CD14-positive monocyte (primary cell): ENCODE data around the gene DCPS. TPM values are rescaled to one million over a fixed set of nuclear protein-coding genes. Genes with fewer than 3 reads are reported as not detected.
A peak's percentile ranks its signal among the peaks of the same experiment; 100 is the strongest.

Experiments used
- DNase-seq, 3 donors: peaks; one replicate each; pipeline ENCODE4 v3.0.0-alpha.2; 2011 to 2022
- H2AFZ ChIP-seq: 2 replicates; pipeline ENCODE4 v1.6.0; 2012; ENCODE audit warnings: mild to moderate bottlenecking, low read depth, low read length, inconsistent platforms; ENCODE audit not compliant: insufficient read depth, poor library complexity, severe bottlenecking
- H3K27ac ChIP-seq, 2 donors: 1 replicate in 1 of 2; 2 replicates in 1 of 2; pipeline ENCODE4 v1.5.1; 2012 to 2013; ENCODE audit warnings: low read length in 2 of 2, control low read depth in 1 of 2, inconsistent platforms in 1 of 2, low read depth in 1 of 2, mild to moderate bottlenecking in 1 of 2
- H3K27me3 ChIP-seq, 2 donors: one replicate each; pipeline versions ENCODE4 v1.6.0 to v1.6.1; 2011 to 2013; ENCODE audit warnings: low read length in 2 of 2; ENCODE audit not compliant: control insufficient read depth in 2 of 2, insufficient read depth in 2 of 2
- H3K36me3 ChIP-seq, 2 donors: replicated peaks in 1 of 2; 1 replicate in 1 of 2; 2 replicates in 1 of 2; pipeline versions ENCODE4 v1.5.1 to v1.6.1; 2012 to 2013; ENCODE audit warnings: low read length in 2 of 2, control low read depth in 1 of 2, inconsistent platforms in 1 of 2, mild to moderate bottlenecking in 1 of 2; ENCODE audit not compliant: insufficient read depth in 2 of 2, control insufficient read depth in 1 of 2
- H3K4me1 ChIP-seq, 2 donors: 1 replicate in 1 of 2; 2 replicates in 1 of 2; pipeline versions ENCODE4 v1.5.1 to v1.6.1; 2012 to 2013; ENCODE audit warnings: low read length in 2 of 2, control low read depth in 1 of 2, inconsistent platforms in 1 of 2, mild to moderate bottlenecking in 1 of 2, moderate library complexity in 1 of 2; ENCODE audit not compliant: insufficient read depth in 2 of 2, control insufficient read depth in 1 of 2
- H3K4me2 ChIP-seq: replicated peaks from 2 replicates; pipeline ENCODE3; 2012; ENCODE audit warnings: low read length, moderate library complexity, mild to moderate bottlenecking; ENCODE audit not compliant: poor library complexity, severe bottlenecking; ENCODE audit errors: extremely low read depth
- H3K4me3 ChIP-seq, 3 experiments: fragments of 200-600 bp in 1 of 3; sonication (generic) in 1 of 3; replicated peaks in 1 of 3; 1 replicate in 2 of 3; 2 replicates in 1 of 3; pipeline ENCODE4 v1.5.1; 2011 to 2013; ENCODE audit warnings: low read length in 3 of 3, mild to moderate bottlenecking in 3 of 3, control low read depth in 2 of 3, low read depth in 2 of 3, inconsistent platforms in 1 of 3, moderate library complexity in 1 of 3
- H3K79me2 ChIP-seq: 2 replicates; pipeline ENCODE4 v1.6.0; 2012; ENCODE audit warnings: mild to moderate bottlenecking, control low read depth, inconsistent platforms, low read length, moderate library complexity; ENCODE audit not compliant: insufficient read depth
- H3K9ac ChIP-seq: 2 replicates; pipeline ENCODE4 v1.6.0; 2017; ENCODE audit warnings: low read length, mild to moderate bottlenecking; ENCODE audit not compliant: insufficient read depth, poor library complexity, severe bottlenecking
- H3K9me3 ChIP-seq, 2 donors: replicated peaks in 1 of 2; 1 replicate in 1 of 2; 2 replicates in 1 of 2; pipeline versions ENCODE4 v1.5.1 to v1.6.1; 2012 to 2013; ENCODE audit warnings: low read length in 2 of 2, control low read depth in 1 of 2; ENCODE audit not compliant: control insufficient read depth in 1 of 2, insufficient read depth in 1 of 2
- H4K20me1 ChIP-seq: 2 replicates; pipeline ENCODE4 v1.6.0; 2012; ENCODE audit warnings: mild to moderate bottlenecking, low read length, control low read depth, moderate library complexity; ENCODE audit not compliant: insufficient read depth
- H3K27ac Mint-ChIP-seq, 7 donors: one replicate each; pipeline ENCODE4 v1.8.0; 2020; ENCODE audit warnings: mild to moderate bottlenecking in 7 of 7, mixed read lengths in 7 of 7, moderate library complexity in 6 of 7, inconsistent platforms in 2 of 7
- H3K27me3 Mint-ChIP-seq, 3 donors: one replicate each; pipeline ENCODE4 v1.8.0; 2021 to 2022; ENCODE audit warnings: low read depth in 3 of 3, mild to moderate bottlenecking in 3 of 3, mixed read lengths in 3 of 3, moderate library complexity in 3 of 3, inconsistent platforms in 1 of 3
- H3K36me3 Mint-ChIP-seq, 2 donors: one replicate each; pipeline ENCODE4 v1.8.0; 2020; ENCODE audit warnings: mixed read lengths in 2 of 2, inconsistent platforms in 1 of 2, mild to moderate bottlenecking in 1 of 2
- H3K4me1 Mint-ChIP-seq: one replicate; pipeline ENCODE4 v1.8.0; 2020; ENCODE audit warnings: mild to moderate bottlenecking, mixed read lengths
- H3K4me3 Mint-ChIP-seq, 2 donors: one replicate each; pipeline ENCODE4 v1.8.0; 2020; ENCODE audit warnings: mild to moderate bottlenecking in 2 of 2, mixed read lengths in 2 of 2, moderate library complexity in 1 of 2
- H3K9me3 Mint-ChIP-seq, 7 donors: one replicate each; pipeline ENCODE4 v1.8.0; 2020 to 2022; ENCODE audit warnings: mixed read lengths in 7 of 7, mild to moderate bottlenecking in 6 of 7, moderate library complexity in 6 of 7, inconsistent platforms in 2 of 7
- CTCF ChIP-seq: fragments of 200-600 bp; IDR thresholded peaks from one replicate; pipeline ENCODE4 v1.8.0; 2022; ENCODE audit warnings: antibody characterized with exemption, mild to moderate bottlenecking
- WGBS: methylation state at CpG from one replicate; pipeline ENCODE4 v1.1.5; 2013; ENCODE audit warnings: missing lambda C conversion rate; ENCODE audit not compliant: insufficient coverage; 5-methylcytosine and 5-hydroxymethylcytosine counted together
- intact Hi-C, 2 donors: fragments of 100-400 bp; cut with micrococcal nuclease; formaldehyde crosslinking; loops; one replicate each; pipeline versions ENCODE4 v1.15.0 to v1.15.1; 2023
- polyA plus RNA-seq, 3 donors: library from polyadenylated mRNA; depleted of rRNA in 1 of 3; unstranded in 2 of 3; stranded (reverse) in 1 of 3; fragments of 300-500 nt in 2 of 3; fragments of >200 nt in 1 of 3; fragmentation: Illumina TruSeq in 2 of 3; gene quantifications; 1 replicate in 2 of 3; 2 replicates in 1 of 3; pipeline ENCODE4 v1.2.3, GENCODE V29; 2012 to 2021

The DCPS gene
- polyA plus RNA-seq, 3 donors = 26.3 to 30.7 (median 30.4) TPM

DNA sequence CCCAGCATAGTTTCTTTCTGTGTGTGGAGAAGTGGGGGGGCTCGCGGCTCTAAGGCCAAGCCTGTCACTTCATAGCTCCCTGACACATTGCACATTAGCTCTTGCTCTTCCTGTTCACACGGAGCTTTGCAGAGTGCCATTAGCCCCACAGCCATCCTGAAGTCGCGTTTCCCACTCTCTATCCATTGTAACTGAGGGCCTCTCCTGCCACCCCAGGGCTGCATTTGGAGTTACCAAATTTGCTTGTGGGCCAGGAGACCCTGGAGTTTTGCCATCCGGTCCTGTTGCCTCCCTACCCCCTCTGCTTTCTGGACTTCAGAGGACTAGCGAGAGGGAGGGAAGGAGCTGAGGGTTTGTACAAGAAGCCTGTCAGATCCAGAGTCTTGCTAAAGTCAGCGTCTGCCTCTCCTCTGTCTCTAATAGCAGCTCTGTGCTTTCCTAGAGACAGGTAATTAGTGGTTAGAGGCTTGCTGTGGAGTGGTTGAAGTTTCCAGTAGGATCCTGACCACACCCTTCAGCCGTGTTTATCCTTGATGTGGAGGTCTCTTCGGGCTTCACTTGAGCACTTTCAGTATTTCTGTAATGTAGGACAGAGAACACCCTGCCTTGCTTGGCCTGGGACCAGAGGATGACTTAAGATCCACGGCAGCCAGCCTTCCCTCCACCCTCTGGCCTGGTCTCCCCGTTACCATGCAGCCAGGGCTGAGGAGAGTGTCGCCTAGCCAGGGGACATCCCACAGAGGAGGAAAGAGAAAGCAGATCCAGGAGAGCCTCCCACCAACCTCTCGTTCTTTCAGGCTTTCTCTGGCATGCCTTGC, 14.1 kb downstream of the DCPS start:
- peak overlapping the region in 1 of 3 experiments; percentile 56 for H3K4me3 ChIP-seq
- no peaks in the 10 kb centered on the region for H3K36me3 ChIP-seq
- Mint-ChIP-seq H3K4me3 (peak overlapping the region; percentile 67 to 77), H3K27ac (peak overlapping the region; percentile 69 to 89 (median 76)), H3K27me3 (no peaks in the 10 kb centered on the region), H3K9me3 (no peaks in the 10 kb centered on the region), H3K4me1 (peaks cover 60% of the 10 kb centered on the region), H3K36me3 (peaks cover 13 to 28% of the 10 kb centered on the region in 2 donors)
- H3K9me3 ChIP-seq = peaks cover 0 to 4% of the 10 kb centered on the region in 2 donors
- no peak for DNase-seq
- intact Hi-C loops = no loop called here
- peak overlapping the region; percentile 76 for H2AFZ ChIP-seq
- WGBS = 6% methylated on average over 7 of the region's 14 CpGs
- H3K27ac ChIP-seq = peak overlapping the region; percentile 21 to 73
- H4K20me1 ChIP-seq = peaks cover 12% of the 10 kb centered on the region
- peak overlapping the region; percentile 54 for H3K4me2 ChIP-seq
- H3K4me1 ChIP-seq = peaks cover 56 to 64% of the 10 kb centered on the region in 2 donors
- H3K79me2 ChIP-seq = peaks cover 62% of the 10 kb centered on the region
- peak overlapping the region; percentile 46 for H3K9ac ChIP-seq
- TF ChIP-seq CTCF = no peak
- no peaks in the 10 kb centered on the region for H3K27me3 ChIP-seq

- Mint-ChIP-seq H3K9me3 (no peaks in the 10 kb centered on the region), H3K4me3 (peak overlapping the region in 1 of 2 donors; percentile 77), H3K27me3 (no peaks in the 10 kb centered on the region), H3K4me1 (peaks cover 52% of the 10 kb centered on the region), H3K36me3 (peaks cover 15 to 32% of the 10 kb centered on the region in 2 donors), H3K27ac (peak overlapping the region; percentile 69 to 89 (median 84))
- Histone ChIP-seq H3K4me3 (peak overlapping the region in 1 of 3 experiments; percentile 56), H3K9me3 (peaks cover 0 to 4% of the 10 kb centered on the region in 2 donors), H4K20me1 (peaks cover 12% of the 10 kb centered on the region), H3K4me2 (peak overlapping the region; percentile 54), H3K79me2 (peaks cover 58% of the 10 kb centered on the region), H3K27ac (peak overlapping the region; percentile 21 to 73), H2AFZ (peak overlapping the region; percentile 76), H3K4me1 (peaks cover 48 to 56% of the 10 kb centered on the region in 2 donors), H3K9ac (peak overlapping the region; percentile 46), H3K36me3 (no peaks in the 10 kb centered on the region), H3K27me3 (no peaks in the 10 kb centered on the region)
- intact Hi-C loops = no loop called here
- DNase-seq = peak; percentile 62 to 73 (median 66)
- TF ChIP-seq CTCF = no peak
- whole genome bisulfite sequencing = 8% methylated on average over 6 of the region's 9 CpGs
Observed at GRCh38 chr11:126318574-126319373, 14.9 kb downstream of the DCPS start.
